ENCODE results near the gene TRAPPC6A.

The TRAPPC6A gene

GRCh38 chr19:45160870-45161737 is 16.9 kb downstream of the TRAPPC6A start, which contains the start of gene NKPD1:
Gene NKPD1 (minus strand): TSS chr19:45160982. CDS start chr19:45160150, 832 bp downstream.
- TF ChIP-seq, protein P1, sequence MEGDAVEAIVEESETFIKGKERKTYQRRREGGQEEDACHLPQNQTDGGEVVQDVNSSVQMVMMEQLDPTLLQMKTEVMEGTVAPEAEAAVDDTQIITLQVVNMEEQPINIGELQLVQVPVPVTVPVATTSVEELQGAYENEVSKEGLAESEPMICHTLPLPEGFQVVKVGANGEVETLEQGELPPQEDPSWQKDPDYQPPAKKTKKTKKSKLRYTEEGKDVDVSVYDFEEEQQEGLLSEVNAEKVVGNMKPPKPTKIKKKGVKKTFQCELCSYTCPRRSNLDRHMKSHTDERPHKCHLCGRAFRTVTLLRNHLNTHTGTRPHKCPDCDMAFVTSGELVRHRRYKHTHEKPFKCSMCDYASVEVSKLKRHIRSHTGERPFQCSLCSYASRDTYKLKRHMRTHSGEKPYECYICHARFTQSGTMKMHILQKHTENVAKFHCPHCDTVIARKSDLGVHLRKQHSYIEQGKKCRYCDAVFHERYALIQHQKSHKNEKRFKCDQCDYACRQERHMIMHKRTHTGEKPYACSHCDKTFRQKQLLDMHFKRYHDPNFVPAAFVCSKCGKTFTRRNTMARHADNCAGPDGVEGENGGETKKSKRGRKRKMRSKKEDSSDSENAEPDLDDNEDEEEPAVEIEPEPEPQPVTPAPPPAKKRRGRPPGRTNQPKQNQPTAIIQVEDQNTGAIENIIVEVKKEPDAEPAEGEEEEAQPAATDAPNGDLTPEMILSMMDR (IDR thresholded peaks at IDR 0.05; ENCODE audit: borderline replicate concordance, control extremely low read depth, extremely low read depth, insufficient read depth, missing control alignments), result no peak
- no peak for DNase-seq (ENCODE audit: low spot score)

GRCh38 chr19:45159971-45160324 is 18.1 kb downstream of the TRAPPC6A start:
- no peak for DNase-seq (ENCODE audit: low spot score)
- in situ Hi-C loops (cut with MboI; ENCODE audit: low sequenced_read_pairs, unreplicated experiment), result no loop called here
- TF ChIP-seq, protein P1 (IDR thresholded peaks at IDR 0.05; ENCODE audit: borderline replicate concordance, control extremely low read depth, extremely low read depth, insufficient read depth, missing control alignments), result no peak

More at GRCh38 chr19:45160870-45161737, 16.9 kb downstream of the TRAPPC6A start, which contains the start of gene NKPD1:
- in situ Hi-C loops (cut with MboI; ENCODE audit: low sequenced_read_pairs, unreplicated experiment), result no loop called here

GRCh38 chr19:45159210-45159970 is 18.6 kb downstream of the TRAPPC6A start:
- no peak for DNase-seq (ENCODE audit: low spot score)
- in situ Hi-C loops (cut with MboI; ENCODE audit: low sequenced_read_pairs, unreplicated experiment), result no loop called here
- TF ChIP-seq, protein P1 (IDR thresholded peaks at IDR 0.05; ENCODE audit: borderline replicate concordance, control extremely low read depth, extremely low read depth, insufficient read depth, missing control alignments), result no peak

DNA sequence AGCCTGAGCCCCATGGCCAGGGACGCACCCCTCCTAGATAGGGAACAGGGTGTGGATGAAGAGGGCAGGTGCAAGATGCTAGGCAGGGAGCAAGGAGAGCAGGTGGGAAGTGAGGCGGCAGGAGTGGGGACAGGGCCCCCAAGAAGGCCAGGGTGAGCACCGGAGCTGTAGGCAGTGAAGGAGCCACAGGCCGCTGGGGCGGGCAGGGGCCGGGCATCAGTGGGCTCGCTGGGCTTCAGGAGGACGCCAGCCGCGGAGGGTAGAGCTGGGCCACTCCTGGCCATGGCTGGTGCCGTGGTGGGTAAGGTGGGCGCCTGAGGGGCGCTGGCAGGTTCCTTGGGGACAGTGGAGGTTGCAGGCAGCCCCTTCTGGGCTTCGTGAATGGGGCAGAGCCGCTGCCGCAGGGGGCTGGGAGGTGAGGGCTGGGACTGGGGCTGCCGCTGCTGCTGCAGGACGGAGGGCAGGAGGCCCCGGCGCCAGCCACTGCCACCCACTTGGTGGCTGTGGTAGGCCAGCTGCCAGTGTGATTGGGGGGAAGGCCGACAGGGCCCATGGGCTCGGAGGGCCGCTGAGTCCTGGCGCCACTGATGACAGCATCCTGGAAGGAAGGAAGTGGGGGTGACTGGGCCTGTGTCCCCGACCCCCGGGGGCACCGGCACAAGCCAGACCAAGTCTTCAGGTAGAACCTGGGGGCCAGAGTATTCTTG is 19.4 kb downstream of the TRAPPC6A start:
- in situ Hi-C loops (cut with MboI; ENCODE audit: low sequenced_read_pairs, unreplicated experiment), result no loop called here
- DNase-seq (ENCODE audit: low spot score), result no peak
- TF ChIP-seq, protein P1 (IDR thresholded peaks at IDR 0.05; ENCODE audit: borderline replicate concordance, control extremely low read depth, extremely low read depth, insufficient read depth, missing control alignments), result no peak

DNA sequence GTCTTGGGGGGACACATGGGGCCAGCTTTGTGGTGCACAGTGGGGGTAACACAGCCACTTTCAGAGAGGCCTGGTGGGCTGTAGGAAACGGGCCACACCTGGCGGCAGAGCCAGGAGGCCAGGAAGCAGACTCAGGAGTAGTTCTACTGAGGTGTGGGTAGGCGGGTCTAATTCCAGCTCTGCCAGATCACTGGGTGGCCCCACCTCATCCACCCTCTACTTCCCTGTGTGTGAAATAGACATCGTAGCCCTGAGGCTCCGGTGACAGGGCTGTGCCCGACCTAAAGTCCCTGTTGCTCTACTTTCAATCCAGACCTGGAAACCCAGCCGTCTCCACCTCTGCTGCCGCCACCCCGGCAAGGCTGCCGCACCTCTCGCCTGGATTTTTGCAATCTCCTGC is 21.3 kb downstream of the TRAPPC6A start:
- in situ Hi-C loops (cut with MboI; ENCODE audit: low sequenced_read_pairs, unreplicated experiment), result no loop called here
- no peak for DNase-seq (ENCODE audit: low spot score)
- TF ChIP-seq, protein P1 (IDR thresholded peaks at IDR 0.05; ENCODE audit: borderline replicate concordance, control extremely low read depth, extremely low read depth, insufficient read depth, missing control alignments), result no peak

DNA sequence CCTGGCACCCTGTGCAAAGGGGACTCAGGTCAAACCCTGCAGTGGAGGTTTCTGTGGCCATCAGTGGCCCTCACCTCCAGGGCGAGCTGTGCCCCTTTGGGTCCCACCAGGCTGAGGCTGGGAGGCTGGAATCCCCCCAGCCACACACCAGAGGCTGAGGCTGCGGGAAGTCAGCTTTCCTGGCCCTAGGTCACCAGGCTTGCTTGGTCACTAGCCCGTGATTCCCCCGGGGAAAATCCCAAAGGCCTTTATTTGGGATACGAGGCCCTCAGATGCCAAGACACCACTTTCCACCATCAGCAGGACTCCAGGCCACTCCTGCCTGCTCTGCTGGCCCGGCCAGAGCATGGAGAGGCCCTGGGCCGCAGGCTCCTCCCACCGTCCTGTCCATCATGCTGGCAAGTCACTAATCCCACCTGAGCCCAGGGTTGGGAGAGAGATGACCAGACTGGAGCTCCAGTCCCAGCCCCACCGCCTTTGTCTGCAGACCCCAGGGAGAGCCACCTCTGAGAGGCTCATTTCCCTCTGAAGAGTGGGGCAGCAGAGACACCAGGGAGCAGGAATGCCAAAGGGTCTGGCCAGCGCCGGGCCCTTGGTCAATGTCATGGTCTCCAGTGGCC is 21.9 kb downstream of the TRAPPC6A start:
- TF ChIP-seq, protein P1 (IDR thresholded peaks at IDR 0.05; ENCODE audit: borderline replicate concordance, control extremely low read depth, extremely low read depth, insufficient read depth, missing control alignments), result no peak
- in situ Hi-C loops (cut with MboI; ENCODE audit: low sequenced_read_pairs, unreplicated experiment), result no loop called here
- no peak for DNase-seq (ENCODE audit: low spot score)
